HuH-7.5 (cell line): Measurements from ENCODE around the gene APPL2.
"Not testable (repeated sequence)": the region's sequence is repeated elsewhere in the genome, so short reads cannot be mapped to it uniquely, and the experiment has no call there.

Source experiments
- DNase-seq: peaks from one replicate; pipeline ENCODE4 v3.0.0; 2011; ENCODE audit warnings: low spot score

APPL2 gene

GRCh38 chr12:105192624-105193225, 43.2 kb downstream of the APPL2 start:
- DNase-seq = no peak

- no peak for DNase-seq
Observed at GRCh38 chr12:105190530-105190929, 45.4 kb downstream of the APPL2 start.

DNA sequence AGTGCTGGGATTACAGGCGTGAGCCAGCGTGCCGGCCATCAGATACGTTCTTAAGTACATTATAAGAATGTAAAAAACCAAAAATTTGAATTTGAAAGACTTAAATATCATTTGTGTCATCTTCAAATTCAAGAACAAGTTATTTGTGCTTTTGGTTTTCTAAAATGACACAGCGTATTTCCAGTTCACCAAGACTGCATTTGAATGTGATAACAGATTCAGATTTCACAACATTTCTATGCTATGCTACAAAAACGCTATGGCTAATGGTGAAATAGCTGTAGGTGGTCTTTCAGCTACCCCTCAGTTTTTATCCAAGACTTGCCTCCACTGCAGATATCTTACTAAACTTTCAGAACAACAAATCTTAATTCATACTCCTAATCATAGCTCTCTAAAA, 46.7 kb downstream of the APPL2 start:
- DNase-seq = no peak

DNA sequence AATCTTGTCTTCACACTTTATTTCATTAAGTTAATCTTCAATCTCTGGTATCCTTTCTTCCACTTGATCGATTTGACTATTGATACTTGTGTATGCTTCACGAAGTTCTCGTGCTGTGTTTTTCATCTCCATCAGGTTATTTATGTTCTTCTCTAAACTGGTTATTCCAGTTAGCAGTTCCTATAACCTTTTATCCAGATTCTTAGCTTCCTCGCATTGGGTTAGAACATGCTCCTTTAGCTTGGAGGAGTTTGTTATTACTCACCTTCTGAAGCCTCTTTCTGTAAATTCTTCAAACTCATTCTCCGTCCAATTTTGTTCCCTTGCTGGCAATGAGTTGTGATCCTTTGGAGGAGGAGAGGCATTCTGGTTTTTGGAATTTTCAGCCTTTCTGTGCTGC, 52.0 kb downstream of the APPL2 start:
- DNase-seq = not testable (repeated sequence)

DNA sequence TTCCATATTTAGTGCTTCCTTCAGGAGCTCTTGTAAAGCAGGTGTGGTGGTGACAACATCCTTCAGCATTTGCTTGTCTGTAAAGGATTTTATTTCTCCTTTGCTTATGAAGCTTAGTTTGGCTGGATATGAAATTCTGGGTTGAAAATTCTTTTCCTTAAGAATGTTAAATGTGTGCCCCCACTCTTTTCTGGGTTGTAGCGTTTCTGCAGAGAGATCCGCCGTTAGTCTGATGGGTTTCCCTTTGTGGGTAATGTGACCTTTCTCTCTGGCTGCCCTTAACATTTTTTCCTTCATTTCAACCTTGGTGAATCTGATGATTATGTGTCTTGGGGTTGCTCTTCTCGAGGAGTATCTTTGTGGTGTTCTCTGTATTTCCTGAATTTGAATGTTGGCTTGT, 52.6 kb downstream of the APPL2 start:
- not testable (repeated sequence) for DNase-seq

- DNase-seq = not testable (repeated sequence)
Observed at GRCh38 chr12:105179114-105179513, 56.9 kb downstream of the APPL2 start.

DNA sequence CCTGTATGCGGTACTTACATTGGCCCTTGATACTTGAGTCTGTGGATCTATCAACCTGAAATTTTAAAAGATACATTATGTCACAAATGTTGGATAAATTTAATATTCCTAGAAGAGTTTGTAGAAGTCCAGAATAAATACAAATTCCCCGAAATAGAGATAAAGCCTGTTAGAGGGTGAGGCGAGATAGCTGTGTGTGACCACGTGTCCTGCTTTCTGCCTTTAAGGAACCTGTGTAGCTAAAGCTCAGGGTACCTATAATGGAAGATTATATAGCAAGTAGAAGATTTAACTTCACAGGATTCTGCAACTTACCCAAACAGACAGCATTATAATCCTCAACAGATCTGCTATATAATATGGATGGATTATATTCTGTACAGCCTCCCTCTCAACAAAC, 58.8 kb downstream of the APPL2 start:
- DNase-seq = no peak

DNA sequence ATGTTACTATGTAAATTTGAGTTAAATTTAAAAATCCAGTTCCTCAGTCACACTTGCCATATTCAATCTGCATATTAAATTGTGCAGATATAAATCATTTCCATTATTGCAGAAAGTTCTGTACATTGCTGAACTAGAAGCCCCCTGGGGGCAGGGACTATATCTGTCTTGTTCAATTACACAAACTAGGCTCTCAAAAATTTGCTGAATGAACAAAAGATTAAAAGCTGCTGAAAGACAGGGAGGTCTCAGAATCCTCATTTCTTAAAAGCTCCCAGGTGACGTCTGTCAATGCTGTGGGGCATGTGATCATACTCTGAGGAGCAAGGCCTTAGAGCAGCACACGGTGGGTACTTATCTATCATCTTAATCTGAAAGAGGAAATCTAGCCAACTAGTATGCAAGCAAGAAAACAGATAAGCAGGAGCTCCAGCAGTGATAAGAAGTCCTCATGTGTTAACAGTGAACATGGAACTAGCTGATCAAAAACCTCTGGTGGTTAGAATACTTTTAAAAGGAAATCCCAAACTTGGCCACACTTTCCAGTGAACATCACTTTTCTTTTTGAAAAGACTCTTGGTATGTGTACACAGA, 60.5 kb downstream of the APPL2 start:
- DNase-seq = no peak

DNA sequence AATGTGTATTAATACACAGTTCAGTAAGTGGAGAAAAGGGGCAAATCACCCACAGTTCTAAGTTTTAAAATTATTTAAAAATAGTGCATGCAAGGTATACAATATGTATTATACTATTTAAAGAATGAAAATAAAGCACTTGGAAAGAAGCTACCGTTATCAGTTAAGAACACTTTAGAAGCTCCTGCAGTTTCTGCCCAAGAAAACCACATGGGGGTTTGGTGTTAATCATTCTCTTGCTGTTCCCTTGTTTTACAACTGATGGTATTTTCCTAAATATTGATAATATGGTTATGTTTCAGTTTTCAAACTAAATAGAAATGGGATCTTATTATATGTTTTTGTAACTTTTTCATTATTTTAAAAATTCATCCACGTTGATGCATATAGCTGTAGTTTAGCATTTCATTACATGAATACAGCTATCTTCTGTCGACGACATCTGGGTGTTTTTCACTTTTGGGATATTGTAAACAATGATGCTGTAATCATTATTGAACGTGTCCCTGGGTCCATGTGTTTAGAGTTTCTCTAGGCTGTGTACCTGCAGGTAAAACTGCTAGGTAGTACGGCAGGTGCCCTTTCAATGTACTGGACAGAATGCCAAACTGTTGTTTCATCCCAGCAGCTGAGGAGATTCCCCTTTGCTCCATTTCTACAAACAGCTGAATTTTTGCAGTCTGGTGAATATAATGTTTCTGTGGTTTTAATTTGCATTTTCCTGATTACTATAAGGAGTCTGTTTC, 64.1 kb downstream of the APPL2 start:
- no peak for DNase-seq

- DNase-seq = no peak
Observed at GRCh38 chr12:105170139-105170538, 65.8 kb downstream of the APPL2 start.

DNA sequence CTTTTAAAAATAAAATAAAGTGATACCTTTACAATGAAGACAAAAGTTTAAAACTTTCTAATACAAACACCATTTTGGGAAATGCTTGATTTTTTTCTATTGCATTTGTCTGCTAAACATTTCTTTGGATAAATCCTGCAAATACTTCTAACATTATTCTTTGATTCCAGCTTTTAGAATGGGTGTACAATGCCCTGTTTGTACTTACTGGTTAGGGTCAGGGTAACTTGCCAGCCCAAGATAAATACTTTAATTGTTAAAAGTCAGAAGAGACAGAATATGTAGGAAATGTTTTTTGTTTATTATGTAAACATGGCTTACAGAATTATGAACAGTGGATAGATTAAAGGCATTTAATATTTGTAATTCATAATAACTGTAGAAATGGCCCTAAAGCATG, 68.0 kb downstream of the APPL2 start:
- no peak for DNase-seq

DNA sequence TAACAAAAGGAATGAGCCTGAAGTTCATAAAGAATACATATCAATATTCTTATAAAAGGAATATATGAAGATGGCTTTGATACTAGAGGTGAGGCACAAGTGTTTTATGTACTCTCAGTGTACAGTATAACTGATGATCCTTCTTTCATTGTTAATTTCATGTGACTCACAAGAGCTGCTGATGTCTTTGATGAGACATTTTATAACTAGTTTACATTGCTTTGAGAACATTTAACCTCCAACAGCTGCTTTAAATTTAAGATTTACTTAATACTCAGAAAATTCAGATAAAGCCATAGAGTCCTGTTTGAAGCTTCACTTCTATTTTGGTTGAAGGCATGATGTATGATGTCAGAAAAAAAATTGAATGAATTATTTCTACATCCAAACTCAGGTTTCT, 68.6 kb downstream of the APPL2 start:
- no peak for DNase-seq

DNA sequence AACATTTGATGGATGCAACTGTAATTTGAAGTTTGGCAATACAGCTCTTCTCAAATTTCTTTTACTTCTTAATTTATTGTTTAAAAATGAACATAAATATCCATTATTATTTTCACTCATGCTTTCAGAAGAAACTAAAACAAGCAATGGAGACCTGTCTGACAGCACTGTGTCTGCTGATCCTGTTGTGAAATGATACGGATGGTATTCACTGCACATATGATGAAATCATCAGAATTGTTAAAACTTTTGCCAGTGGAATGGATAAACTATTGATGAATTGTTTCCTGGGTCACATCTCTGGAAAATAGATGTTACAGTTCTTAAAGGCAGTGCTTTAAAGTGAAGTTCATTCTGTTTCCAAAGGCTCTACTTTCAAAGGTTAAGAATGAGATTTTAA, 69.2 kb downstream of the APPL2 start:
- DNase-seq = no peak

- no peak for DNase-seq
Observed at GRCh38 chr12:105164068-105164467, 71.9 kb downstream of the APPL2 start.

GRCh38 chr12:105162174-105162573, 73.8 kb downstream of the APPL2 start:
- DNase-seq = no peak

DNA sequence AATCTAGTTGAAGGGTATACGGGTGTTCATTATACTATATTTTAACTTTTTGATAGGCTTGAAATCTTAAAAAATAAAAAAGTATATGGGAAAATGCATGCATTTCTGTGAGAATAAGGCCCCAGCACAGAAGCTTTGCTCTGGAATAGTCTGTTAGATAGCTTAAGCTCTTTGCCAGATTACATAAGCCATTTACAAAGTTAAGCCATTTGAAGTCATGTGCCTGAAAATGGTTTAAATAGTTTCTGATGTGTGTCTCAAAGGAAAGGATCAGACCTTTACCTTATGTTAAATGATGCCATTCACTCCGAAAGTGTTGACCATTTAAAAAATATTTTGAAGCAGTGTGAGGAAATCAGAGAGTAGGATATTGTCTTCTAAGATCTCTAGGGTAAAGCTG, 77.1 kb downstream of the APPL2 start:
- no peak for DNase-seq

GRCh38 chr12:105157606-105158005, 78.4 kb downstream of the APPL2 start:
- no peak for DNase-seq

DNA sequence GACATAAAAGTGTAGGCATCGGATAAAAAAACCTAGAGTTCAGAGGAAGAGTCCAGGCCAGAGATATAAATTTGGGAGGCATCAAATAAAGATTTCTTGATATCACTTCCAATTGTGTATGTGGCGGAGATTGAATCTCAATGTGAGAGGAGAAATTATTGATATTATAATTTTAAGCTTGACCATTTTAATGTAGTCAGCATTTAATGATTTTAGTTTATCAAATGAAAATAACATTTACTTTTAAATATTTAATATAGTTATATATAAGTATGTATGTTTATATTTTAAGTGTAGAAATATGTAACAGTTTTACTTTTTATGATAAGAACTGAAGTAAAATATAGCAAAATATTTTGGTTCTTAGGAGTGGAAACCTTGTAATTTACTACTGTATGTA, 79.7 kb downstream of the APPL2 start:
- no peak for DNase-seq

GRCh38 chr12:105142259-105142658, 93.7 kb downstream of the APPL2 start:
- DNase-seq = no peak

- no peak for DNase-seq
Observed at GRCh38 chr12:105141320-105141922, 94.6 kb downstream of the APPL2 start.

- DNase-seq = no peak
Observed at GRCh38 chr12:105138248-105138647, 97.7 kb downstream of the APPL2 start.
